Measurements from ENCODE around the gene SYN1. TPM values are rescaled to one million over a fixed set of nuclear protein-coding genes. Genes with fewer than 3 reads are reported as not detected.

SYN1 gene
- total RNA-seq, 1 donor from 2014 or later, result not detected

- TF ChIP-seq, protein P1, sequence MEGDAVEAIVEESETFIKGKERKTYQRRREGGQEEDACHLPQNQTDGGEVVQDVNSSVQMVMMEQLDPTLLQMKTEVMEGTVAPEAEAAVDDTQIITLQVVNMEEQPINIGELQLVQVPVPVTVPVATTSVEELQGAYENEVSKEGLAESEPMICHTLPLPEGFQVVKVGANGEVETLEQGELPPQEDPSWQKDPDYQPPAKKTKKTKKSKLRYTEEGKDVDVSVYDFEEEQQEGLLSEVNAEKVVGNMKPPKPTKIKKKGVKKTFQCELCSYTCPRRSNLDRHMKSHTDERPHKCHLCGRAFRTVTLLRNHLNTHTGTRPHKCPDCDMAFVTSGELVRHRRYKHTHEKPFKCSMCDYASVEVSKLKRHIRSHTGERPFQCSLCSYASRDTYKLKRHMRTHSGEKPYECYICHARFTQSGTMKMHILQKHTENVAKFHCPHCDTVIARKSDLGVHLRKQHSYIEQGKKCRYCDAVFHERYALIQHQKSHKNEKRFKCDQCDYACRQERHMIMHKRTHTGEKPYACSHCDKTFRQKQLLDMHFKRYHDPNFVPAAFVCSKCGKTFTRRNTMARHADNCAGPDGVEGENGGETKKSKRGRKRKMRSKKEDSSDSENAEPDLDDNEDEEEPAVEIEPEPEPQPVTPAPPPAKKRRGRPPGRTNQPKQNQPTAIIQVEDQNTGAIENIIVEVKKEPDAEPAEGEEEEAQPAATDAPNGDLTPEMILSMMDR (IDR thresholded peaks at IDR 0.05), result no peak
- DNase-seq (no peak), ATAC-seq (ENCODE audit: low read depth) (no peak)
- H3K4me3 Mint-ChIP-seq, result no peak overlapping the region
- no peaks in the 10 kb centered on the region for H3K27me3 Mint-ChIP-seq
- no peak overlapping the region for H3K27ac Mint-ChIP-seq
- intact Hi-C loops (cut with micrococcal nuclease), result no loop called here
- H3K4me1 Mint-ChIP-seq, result peaks cover 29% of the 10 kb centered on the region
- no peaks in the 10 kb centered on the region for H3K9me3 Mint-ChIP-seq
- POLR2A ChIA-PET, result no interaction called here
- H3K36me3 Mint-ChIP-seq (ENCODE audit: low read depth), result peaks cover 28% of the 10 kb centered on the region
- CTCF ChIA-PET, result no interaction called here
Measured at GRCh38 chrX:47646636-47647035, 27.0 kb upstream of the SYN1 start.

DNA sequence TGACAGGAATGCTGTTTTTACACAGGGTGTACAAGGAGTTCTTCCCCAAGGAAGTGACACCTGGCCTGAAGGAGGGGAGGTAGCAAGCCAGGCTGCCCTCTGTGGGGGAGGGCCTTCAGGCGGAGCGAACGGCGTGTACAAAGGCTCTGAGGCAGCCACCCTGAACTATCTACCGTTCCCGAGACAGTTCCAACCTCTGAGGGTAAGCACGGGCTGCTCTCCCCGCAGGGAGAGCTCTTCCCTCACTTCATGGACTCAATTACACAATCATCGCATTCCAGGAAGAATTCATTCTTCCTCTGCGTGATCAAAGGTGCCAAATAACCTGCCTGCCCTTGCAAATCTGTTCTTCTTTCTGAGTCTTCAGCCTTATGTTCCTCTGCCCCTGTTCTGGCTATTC lies 25.9 kb upstream of the SYN1 start:
- H3K36me3 Mint-ChIP-seq (ENCODE audit: low read depth), result peaks cover 32% of the 10 kb centered on the region
- H3K4me3 Mint-ChIP-seq, result no peak overlapping the region
- intact Hi-C loops (cut with micrococcal nuclease), result no loop called here
- peaks cover 22% of the 10 kb centered on the region for H3K4me1 Mint-ChIP-seq
- DNase-seq, result no peak
- TF ChIP-seq, protein P1 (IDR thresholded peaks at IDR 0.05), result no peak
- H3K9me3 Mint-ChIP-seq, result no peaks in the 10 kb centered on the region
- H3K27ac Mint-ChIP-seq, result no peak overlapping the region
- ATAC-seq (ENCODE audit: low read depth), result no peak
- CTCF ChIA-PET, result no interaction called here
- H3K27me3 Mint-ChIP-seq, result no peaks in the 10 kb centered on the region
- POLR2A ChIA-PET, result no interaction called here

DNA sequence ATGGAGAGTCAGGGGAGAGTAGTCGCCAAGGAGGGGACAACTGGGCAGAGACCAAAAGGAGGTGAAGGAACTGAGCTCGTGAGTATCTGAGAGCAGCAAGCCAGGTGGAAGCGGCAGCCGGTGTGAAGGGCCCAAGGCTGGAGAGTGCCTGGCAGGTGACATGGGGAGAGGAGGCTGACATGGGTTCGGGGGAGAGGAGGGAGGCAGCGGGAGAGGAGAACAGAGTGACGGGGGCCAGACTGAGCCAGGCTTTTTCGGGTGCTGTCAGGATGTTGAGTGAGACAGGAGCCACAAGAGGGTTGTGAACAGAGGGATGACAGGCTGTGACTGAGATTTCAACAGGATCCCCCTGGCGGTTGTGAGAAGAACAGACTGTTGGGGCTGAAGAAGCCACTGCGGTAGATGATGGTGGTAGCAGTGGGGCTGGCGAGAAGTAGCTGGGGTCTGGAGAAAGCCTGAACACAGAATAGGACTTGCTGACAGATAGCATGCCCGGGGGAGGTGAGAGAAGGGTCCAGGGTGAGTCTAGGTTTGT lies 25.0 kb upstream of the SYN1 start:
- intact Hi-C loops (cut with micrococcal nuclease), result no loop called here
- Mint-ChIP-seq H3K36me3 (ENCODE audit: low read depth) (peaks cover 39% of the 10 kb centered on the region), H3K4me3 (no peak overlapping the region), H3K9me3 (no peaks in the 10 kb centered on the region), H3K27ac (no peak overlapping the region), H3K27me3 (no peaks in the 10 kb centered on the region), H3K4me1 (peaks cover 20% of the 10 kb centered on the region)
- POLR2A ChIA-PET, result no interaction called here
- DNase-seq, result no peak
- ATAC-seq (ENCODE audit: low read depth), result no peak
- CTCF ChIA-PET, result interaction anchor here (1.4 kb wide), 1 partner anchor 147 kb away, joined by 3 read pairs; no protein-coding TSS in a partner anchor
- TF ChIP-seq, protein P1 (IDR thresholded peaks at IDR 0.05), result no peak

DNA sequence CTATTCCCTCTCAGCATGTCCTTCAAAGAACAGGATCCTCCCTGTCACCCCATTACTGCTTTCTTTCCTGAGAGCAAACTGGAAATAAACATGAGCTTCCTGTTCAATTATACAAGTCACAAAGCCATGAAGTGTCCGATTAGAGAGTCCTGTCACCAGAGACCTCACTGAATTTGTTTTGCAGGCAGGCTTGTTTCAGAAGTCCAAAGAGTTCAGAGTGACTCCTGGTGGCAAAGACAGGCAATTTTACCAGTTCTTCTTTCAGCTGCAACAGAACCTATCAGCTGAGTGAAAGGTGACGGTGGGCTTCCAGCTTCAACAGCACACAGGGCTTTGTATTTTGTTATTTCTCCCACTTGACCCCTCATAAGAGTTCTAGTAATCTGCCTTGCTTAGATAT lies 24.3 kb upstream of the SYN1 start:
- POLR2A ChIA-PET, result no interaction called here
- Mint-ChIP-seq H3K4me3 (no peak overlapping the region), H3K4me1 (peaks cover 13% of the 10 kb centered on the region), H3K27me3 (no peaks in the 10 kb centered on the region), H3K9me3 (no peaks in the 10 kb centered on the region), H3K36me3 (ENCODE audit: low read depth) (peaks cover 45% of the 10 kb centered on the region), H3K27ac (no peak overlapping the region)
- ATAC-seq (ENCODE audit: low read depth) (no peak), DNase-seq (no peak)
- TF ChIP-seq, protein P1 (IDR thresholded peaks at IDR 0.05), result no peak
- intact Hi-C loops (cut with micrococcal nuclease), result no loop called here
- CTCF ChIA-PET, result interaction anchor here (1.4 kb wide), 1 partner anchor 147 kb away, joined by 3 read pairs; no protein-coding TSS in a partner anchor

DNA sequence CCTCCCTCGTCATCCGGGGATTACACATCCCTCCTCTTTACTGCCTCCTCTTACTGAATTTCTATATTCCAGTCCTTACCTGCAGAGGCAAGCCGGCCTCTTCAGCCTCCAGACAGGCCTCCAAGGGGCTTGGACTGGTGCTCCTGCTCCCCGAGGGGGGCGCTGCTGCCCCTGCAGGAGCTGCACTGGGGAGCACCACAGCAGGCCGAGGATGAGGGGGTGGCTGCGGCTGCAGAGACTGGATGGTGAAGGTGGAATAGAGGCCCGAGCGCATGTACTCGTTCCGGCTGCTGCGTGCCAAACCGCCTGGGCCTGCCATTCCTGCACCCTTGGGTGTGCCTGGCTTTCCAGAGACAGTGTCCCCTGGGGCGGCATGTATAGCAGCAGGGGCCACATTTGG lies 19.2 kb upstream of the SYN1 start:
- POLR2A ChIA-PET, result no interaction called here
- Mint-ChIP-seq H3K9me3 (no peaks in the 10 kb centered on the region), H3K36me3 (ENCODE audit: low read depth) (peaks cover 55% of the 10 kb centered on the region), H3K4me1 (peaks cover 11% of the 10 kb centered on the region), H3K27ac (no peak overlapping the region), H3K4me3 (no peak overlapping the region), H3K27me3 (no peaks in the 10 kb centered on the region)
- CTCF ChIA-PET, result interaction anchor here (0.5 kb wide), 1 partner anchor 255 kb away, joined by 4 read pairs; no protein-coding TSS in a partner anchor
- TF ChIP-seq, protein P1 (IDR thresholded peaks at IDR 0.05), result no peak
- DNase-seq (no peak), ATAC-seq (ENCODE audit: low read depth) (no peak)
- intact Hi-C loops (cut with micrococcal nuclease), result loop anchor here (5.0 kb wide), 2 partner anchors 77 to 447 kb away; partner anchors contain the start of genes ARAF and UBA1

Data from activated B cell treated with CpG ODN at 0.5 μM for 24 hours (primary cell).